Ureter (tissue), 1 donor: ENCODE data around the gene TNS3. TPM values are rescaled to one million over a fixed set of nuclear protein-coding genes. Genes with fewer than 3 reads are reported as not detected.
A peak's percentile ranks its signal among the peaks of the same experiment; 100 is the strongest.

Experiments
- DNase-seq: peaks from one replicate; pipeline ENCODE4 v3.0.0-alpha.2; 2020; ENCODE audit warnings: low spot score
- total RNA-seq: library from RNA; stranded (reverse); gene quantifications from one replicate; pipeline ENCODE4 v1.2.4, GENCODE V29; 2023
- donor health status: DM: yes; HTN: yes; CAD: no.

The TNS3 gene
- total RNA-seq, 1 donor from 2014 or later = 48.7 TPM

DNA sequence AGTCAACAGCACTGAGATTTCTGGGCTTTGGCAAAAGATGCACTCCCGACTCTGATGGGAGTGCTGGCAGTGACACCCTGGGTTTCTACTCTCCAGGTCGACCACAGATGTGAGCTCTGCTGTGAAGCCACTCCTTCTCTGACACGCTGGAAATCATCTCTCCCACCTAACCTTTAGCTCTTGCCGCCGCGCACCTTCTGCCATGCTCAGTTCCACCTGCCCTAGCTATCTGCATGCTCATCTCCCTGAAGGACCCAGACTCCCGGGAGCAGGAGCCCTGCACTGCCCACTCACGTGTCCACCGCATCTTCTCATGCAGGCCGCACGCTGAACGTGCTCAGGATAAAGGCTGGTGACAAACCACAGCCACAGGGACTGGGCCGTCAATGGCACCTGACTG lies 174.8 kb downstream of the TNS3 start:
- peak; percentile 37 for DNase-seq

DNA sequence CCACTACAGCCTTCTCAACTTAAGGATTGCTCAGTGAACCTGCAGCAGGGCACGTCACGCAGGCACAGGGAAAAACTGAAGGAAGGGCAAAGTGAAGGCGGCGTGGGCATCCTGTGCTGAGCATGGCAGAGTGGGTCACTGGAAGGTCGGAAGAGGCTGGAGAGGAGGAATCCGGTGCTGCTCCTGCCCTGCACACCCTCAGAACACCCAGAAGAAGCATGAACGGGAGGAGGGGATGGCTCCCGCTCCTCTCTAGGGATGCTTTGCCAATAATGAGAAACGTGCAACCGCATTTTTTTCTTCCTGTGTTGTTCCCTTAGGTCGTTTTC lies 175.1 kb downstream of the TNS3 start:
- DNase-seq = peak; percentile 17

DNA sequence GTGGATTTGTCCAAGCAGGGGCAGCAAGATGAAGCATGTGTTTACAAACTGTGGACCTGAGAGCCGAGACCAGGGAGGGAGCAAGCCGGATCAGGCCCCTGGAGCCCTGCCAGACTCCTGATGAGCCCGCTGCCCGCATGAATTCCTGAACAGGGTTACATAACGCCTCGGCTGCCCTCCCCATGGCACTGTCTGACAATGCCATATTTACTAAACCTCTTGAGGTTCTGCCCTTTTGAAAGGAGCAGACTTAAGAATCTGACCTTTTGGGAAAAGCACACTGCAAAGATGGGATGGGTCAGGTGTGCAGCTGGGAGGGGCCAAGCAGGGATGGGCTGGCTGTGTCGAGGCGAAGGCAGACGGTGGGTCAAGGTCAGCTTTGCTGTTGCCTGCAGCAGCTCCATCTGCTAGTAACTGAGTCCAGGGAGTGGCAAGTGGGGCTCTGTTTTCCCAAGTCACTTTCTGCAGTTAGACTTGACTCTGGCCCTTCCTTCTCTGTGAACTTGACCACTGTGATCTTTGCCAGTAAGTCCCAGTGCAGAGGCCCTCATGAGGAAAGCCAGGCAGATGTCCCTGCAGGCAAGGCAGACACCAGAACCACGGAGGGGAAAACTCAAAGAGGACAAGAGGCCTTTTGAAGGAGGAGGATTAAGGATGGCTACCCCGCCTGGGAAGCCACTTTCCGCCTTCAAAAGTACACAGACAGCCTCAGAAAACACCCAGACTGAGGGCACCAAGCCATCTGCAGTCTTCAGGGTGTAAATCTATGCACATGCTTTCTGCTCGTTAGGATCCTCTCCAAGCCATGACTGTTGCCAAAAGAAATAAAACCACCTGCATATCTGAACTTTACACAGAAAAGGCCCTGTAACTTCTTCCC lies 175.8 kb downstream of the TNS3 start:
- DNase-seq = peak; percentile 73

DNA sequence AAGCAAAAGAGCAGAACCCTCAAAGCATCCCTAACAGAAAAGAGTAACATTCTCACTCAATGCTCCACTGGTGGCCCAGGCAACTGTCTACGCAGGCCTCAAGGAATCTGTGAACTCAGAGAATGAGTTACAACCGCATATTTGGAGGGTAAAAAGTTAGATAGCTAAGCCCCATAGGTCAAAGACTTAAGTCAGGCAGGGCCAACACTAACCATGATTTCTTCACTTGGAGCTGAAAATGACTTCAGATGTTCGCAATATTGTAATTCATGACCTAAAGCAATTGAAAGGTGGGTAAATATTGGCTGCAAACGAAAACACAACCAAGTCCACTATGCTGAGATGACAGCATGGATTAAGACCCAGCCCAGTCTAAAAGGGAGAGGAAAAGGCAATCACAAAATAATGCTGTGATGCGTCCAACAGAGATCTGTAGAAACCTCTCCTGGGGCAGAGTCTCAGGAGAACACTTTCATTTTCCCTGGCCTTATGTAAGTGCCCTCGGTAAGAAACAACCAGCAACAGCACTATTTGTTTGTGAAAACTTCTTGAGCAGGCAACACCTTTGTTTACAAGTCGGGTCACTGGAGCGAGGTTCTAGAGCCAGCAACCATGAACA lies 176.5 kb downstream of the TNS3 start:
- no peak for DNase-seq

DNA sequence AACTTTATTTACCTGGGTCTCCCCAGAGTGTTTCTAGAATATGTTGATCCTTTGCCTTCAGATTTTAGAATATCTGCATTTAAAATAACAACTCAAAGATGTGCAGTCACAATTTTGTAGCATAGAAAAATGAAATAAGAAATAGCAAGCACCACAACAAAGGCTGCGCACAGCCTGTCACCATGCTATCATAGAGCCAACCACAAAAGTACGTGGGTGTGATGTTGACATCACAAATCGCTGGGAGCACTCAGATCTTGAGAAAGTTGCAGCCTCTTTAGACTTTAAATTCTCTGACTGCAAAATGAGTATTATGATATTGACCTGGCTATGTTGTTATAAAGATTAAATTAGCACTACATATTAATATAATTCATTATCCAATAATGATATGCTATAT lies 177.9 kb downstream of the TNS3 start:
- no peak for DNase-seq

DNA sequence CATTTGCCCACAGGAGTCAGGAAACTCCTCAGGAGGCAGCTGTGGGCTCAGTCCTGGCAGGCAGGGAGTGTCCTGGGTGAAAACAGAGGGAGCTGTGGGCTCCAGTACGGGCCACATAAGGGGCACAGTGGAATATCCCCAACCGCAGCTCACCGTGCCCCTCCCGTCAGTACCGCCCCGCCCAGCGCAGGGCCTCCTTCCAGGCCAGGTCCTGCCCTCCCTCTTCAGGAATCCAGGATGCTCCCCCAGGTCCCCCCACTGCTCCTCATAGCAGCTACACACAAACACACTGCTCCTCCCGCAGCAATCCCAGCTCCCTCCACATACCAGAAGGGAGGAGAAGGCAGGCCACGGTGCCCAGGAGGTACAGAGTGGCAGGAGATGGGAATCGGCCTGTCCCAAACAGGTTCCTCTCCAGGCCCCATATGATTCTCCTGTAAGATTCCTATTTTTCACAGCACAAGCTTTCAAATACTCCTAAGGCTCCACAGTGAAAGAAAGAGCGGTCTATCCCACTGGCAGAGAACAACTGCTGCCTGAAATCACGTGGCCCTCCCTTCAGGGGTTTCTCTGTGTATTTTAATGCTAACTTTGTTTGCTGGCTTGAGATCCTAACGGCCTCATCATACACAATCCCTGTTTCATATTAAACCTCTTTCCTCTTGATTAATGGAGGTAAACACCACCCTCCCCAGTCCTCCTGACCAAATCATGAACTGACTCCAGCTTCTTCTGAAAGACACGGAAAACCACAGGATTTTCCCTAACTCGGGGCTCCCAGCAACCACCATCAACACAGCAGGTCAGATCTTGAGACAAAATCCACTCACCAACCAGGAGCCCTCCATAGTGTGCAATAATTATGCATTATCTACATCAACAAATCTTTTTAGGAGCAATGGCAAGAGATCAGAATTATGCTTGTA lies 178.7 kb downstream of the TNS3 start:
- no peak for DNase-seq

DNA sequence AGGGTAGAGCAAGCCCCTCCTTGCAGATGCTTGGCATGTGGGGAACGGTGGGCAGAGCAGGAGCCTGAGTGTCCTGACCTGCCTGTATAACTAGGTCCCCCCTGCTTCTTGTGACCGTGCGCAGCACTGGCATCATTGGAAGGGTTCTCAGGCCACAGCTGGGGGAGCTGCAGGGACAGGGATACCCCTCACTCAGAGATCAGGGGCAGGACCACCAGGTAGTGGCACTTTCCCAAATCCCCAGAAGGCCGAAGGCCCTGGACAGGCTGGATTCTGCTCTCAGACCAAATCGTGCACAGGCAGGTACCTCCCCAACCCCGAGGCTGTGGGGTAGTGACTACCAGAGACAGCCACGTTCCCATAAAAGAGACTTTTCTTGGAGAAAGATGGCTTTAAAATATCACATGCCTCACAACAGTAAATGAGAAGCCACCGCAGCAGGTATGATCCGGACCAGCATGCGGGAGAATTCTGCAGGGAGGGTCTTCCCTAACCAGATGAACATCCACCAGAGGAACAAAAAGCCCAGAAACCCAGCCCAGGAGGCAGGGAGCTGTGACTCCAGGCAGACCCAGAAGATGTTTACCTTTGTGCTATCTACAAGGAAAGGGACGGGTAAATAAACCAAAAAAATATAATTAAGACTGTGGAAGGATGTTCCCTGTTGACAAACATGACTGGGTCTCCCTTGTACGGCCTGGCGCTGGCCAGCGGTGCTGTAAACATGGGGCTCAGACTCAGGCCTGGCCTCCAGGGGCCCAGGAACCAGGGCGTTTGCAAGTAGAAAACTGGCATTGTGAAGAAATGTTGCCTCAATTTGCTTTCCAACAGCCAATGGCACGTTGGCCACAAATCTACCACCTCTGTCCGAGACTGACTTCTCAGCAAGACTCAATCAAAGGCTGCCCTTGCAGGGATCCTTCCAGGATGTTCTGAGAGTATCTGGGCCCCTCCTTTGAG lies 180.0 kb downstream of the TNS3 start:
- DNase-seq = no peak

DNA sequence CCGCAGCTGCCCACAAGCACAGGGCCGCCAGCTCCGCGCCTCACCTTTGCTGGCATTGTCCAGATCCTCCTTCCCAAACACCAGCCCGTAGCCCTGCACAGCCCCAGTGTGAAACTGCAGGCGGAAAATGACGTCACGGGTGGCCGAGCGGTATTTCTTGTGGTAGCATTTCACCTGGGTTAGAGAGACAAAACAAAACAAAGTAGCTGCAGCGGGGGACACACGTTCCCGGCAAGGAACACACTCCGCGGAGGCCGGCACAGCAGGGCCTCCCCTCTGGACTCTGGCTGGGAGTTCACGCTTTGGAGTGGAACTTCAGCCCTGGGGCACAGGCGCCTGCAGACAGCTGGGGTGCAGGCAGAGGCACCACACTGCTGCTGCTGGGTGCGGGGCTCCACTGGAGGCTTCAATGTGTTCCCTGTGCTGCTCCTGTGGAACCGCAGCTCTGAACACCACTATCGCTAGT lies 181.1 kb downstream of the TNS3 start:
- no peak for DNase-seq

DNA sequence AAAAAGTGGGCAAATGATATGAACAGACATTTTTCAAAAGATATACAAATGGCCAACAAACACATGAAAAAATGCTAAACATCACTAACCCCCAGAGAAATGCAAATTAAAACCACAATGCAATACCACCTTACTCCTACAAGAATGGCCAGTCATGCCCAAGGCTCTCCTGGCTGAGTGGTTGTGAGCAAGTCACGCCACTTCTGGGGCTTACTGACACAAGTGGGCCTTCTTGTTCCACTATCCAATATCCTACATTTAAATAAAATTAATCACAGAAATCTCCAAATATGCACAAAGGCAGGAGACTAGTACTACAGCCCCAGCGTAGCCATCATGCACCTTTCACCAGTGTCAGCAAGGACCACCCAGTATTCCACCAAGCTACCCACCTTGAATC lies 181.9 kb downstream of the TNS3 start:
- DNase-seq = no peak

DNA sequence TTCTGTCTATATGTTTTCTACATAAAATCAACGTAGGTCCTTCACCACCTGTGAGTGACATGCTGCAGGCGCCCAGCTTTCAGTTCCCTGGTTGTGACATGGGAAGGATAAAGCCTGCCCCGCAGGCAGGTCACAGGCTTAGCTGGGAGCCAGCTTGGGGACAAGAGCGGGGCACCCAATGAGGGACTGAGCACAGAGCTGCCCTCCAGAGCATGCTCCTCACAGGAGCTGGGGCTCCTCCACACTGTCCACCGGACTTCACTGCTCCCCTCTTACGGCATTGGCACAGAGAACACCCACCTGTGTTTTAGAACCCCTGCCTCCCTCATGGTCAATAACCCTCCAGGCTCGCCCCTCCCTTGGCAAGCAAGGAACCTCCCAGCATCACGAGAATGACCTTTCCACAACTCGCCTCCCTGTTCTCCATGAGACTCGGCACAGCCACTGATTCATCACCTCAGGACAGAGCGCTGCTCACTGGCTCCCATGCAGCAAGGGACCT lies 187.1 kb downstream of the TNS3 start:
- no peak for DNase-seq

DNA sequence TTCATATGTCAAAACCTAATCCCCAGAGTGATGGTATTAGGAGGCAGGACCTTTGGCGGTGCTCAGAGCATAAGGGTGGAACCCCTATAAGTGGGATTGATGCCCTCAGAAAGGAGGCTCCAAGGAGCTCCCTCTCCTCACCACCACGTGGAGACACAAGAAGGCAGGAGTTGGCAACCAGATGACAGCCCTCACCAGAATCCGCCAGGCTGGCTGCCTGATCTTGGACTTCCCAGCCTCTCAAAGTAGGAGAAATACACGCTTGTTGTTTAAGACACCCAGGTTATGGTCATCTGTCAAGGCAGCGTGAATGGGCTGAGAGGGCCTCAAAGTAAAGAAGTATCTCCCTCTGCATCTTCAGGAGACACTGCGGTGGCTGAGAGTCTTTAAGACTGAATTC lies 187.7 kb downstream of the TNS3 start:
- DNase-seq = no peak

DNA sequence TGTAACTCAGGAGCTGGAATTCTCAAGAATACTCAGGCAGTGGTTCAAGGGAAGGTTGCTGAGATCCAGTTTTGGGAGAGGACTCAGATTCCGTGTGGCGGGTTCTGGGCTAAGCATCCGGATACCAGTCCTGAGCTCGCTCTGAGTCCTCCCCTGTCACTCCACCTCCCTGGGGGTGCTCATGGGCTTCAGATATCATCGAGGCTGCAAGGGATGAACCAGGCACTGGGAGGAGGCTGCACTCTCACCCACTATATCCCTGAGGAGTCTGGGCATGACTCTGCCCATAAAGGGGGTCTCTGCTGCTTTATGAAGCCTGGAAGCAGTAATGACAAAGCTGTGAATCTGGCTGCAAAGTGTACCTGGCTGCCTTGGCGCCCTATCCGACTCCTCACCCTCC lies 188.5 kb downstream of the TNS3 start:
- no peak for DNase-seq

DNA sequence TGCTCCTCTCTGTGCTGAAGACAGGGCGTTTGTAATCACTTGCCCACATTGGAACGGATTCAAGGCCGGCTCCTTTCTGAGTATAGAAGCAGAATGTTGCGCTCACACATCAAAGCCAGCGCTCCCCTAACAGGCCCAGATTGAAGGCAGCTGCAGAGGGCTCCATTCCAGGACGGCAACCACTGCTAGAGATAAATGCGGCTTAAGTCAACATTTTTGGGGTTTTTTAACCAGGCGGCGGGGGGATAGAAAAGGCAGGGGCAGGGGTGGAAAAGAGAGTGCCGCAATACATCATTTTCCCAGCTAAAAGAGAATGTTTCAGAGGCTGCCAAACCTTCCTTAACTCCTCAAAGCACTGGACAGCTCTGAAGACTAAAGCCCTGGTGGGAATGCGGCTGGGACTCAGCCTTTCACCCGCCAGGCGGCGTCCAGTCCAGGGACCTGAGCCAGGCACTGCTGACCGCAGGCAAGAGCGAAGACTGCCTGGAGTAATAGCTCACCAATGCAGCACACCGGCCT lies 189.6 kb downstream of the TNS3 start:
- DNase-seq = peak; percentile 72

DNA sequence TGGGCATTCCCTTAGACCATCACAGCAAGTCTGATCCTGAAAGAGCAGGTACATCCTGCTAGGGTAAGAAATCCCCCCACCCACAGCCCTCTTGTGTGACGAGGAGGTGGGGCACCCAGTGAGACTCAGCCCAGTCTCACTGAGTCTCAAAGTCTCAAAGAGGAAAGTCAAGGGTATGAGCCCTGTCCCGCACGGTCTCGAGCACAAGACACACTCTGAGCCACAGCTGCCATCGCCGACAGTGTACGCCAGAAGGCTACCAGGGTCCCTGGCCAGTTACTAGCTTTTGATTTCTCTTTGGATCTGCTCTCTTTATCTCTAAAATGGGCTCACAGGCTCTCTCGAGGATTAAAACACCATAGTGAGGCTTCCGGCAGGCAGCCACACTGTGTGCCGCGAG lies 190.2 kb downstream of the TNS3 start:
- no peak for DNase-seq

DNA sequence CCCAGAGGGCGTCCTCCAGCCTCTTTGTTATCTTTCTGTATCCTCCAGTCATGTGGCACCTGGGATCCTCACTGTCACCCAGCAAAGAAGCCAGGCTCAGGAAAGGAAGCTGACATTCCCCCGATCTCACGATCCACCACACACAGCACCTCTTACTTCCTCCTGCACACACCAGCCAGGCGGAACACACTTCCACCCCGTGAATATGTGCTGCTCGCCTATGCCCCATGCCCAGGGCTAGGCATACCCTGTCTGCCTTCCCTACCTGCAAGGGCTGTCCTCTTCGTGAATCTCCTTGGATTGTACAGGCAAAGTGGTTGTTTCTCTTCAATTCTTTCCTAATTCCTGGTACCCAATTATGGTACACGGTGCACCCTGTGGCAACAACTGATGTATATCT lies 191.0 kb downstream of the TNS3 start:
- no peak for DNase-seq

DNA sequence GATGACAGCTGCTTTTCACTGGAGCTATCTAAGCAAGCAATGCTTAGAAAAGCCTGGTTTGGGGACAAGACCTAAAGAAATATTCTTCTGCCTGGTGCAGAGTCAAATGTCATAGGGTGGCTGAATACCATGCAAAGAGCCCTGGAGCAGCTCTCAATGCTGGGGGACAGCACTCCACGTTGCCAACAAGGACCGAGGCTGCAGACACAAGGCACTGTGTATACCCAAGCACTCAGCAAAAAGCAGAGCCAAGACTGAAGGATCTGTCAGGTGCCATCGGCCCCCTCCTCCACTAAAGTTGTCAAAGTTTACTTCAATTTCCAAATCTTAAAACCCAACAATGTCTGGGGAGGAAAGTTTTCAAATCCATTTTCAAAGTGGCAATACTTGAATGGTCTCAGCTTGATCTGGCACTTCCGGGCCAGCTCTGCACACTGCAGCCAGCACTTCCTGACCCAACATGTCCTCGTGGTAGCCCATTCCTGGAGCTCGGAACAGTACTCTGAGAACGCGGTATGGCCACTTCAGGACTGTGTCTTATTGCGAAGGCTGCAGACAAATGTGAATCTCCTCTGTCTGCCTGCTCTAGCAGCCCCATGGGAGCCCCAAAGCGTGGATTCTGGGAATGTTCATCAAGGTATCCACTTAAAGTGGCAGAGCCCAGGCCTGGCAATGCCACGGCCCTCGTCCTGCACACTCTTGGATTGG lies 191.8 kb downstream of the TNS3 start:
- no peak for DNase-seq

DNA sequence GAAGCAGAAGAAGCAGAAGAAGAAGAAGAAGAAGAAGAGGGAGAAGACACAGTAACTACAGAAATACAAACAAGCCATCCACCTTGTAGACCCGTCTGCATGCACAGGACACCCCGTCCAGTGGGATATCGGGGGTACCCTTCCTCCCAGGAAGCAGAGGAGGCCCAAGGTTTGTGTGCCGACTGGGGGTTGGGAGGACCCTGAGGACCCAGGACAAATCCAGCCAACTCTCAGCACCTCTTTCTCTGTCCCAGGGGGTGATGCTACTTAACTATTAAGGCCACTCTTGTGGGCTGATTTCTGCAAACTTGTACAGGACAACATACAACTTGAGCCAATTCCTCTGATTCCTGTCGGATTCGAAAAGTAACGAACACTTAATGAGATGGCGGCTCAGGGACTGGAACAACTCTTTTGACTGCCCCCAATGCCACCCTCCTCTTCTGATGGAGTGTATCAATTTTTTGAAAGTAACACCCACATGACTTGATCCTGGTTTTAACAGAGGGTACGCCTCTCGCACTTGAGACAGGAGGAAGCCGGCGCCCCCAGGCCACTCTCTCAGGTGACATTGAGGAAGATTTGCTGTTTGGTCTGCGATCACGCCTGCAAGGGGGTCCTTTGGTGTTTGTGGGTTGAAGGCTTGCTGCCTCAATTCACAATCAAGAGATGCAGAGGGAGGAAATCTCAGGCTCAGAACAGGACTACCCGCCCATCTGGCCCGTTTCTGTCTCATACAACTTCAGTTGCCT lies 192.6 kb downstream of the TNS3 start:
- DNase-seq = no peak

DNA sequence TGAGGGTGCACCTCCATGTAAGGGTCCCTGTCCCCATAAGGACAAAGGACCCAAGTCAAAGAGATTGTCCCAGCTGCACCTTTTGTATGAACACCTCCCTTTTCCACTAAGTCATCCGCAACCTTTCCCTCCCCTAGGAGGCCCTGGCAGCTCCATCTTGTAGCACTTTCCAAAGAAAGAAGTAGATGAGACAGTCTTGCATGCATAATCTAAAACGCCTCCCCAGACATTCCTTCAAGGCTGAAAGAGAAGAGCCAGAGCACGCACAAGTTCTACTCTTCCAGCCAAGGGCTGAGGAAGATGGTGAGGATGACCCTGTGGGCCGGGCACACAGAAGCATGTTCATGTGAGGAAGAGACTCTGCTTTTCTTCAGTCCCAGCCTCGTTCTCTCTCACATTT lies 194.4 kb downstream of the TNS3 start:
- DNase-seq = no peak

DNA sequence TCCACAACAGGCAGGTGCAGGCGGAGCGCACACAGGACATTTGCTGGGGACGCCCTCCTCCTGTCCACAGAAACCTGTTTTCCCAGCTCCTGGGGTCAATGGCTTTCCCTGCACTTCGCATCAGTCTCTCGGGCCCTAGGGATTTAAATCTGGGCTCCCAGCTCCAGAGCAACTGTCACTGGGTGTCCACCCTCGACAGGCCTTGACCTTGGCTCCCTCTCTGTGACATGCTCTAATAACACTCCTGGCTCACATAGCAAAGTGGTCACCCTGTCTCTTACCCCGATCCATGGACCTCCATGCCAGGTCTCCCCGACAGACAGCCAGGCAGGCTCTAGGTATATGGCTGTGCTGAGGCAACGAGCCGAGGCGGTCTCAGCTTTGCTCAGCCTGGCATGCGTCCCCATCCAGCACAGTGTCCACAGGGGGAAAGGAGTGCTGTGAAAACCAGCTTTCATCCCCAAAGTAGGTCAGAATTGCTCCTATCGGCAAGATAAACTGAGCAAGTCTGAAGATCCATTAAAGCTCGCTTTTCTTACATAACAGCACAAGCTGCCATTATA lies 195.6 kb downstream of the TNS3 start:
- no peak for DNase-seq
